ENCODE results near the gene OMP.

- TF ChIP-seq TEAD4 (IDR thresholded peaks at IDR 0.05) (no peak), CEBPB (IDR thresholded peaks at IDR 0.05) (no peak), TAF1 (IDR thresholded peaks at IDR 0.05; ENCODE audit: low read depth) (no peak), EP300 (IDR thresholded peaks at IDR 0.05; ENCODE audit: borderline replicate concordance) (no peak), RAD21 (IDR thresholded peaks at IDR 0.05; ENCODE audit: low read depth) (no peak), EGR1 (IDR thresholded peaks at IDR 0.05) (no peak), YY1 (IDR thresholded peaks at IDR 0.05; ENCODE audit: low read depth) (no peak), CREB1 (IDR thresholded peaks at IDR 0.05; ENCODE audit: low read depth) (no peak), USF1 (IDR thresholded peaks at IDR 0.05) (no peak), FOXM1 (IDR thresholded peaks at IDR 0.05; ENCODE audit: borderline replicate concordance, low read depth) (no peak)
- TF ChIP-seq, protein P1, sequence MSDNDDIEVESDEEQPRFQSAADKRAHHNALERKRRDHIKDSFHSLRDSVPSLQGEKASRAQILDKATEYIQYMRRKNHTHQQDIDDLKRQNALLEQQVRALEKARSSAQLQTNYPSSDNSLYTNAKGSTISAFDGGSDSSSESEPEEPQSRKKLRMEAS (IDR thresholded peaks at IDR 0.05) = no peak
- TF ChIP-seq, protein P2, sequence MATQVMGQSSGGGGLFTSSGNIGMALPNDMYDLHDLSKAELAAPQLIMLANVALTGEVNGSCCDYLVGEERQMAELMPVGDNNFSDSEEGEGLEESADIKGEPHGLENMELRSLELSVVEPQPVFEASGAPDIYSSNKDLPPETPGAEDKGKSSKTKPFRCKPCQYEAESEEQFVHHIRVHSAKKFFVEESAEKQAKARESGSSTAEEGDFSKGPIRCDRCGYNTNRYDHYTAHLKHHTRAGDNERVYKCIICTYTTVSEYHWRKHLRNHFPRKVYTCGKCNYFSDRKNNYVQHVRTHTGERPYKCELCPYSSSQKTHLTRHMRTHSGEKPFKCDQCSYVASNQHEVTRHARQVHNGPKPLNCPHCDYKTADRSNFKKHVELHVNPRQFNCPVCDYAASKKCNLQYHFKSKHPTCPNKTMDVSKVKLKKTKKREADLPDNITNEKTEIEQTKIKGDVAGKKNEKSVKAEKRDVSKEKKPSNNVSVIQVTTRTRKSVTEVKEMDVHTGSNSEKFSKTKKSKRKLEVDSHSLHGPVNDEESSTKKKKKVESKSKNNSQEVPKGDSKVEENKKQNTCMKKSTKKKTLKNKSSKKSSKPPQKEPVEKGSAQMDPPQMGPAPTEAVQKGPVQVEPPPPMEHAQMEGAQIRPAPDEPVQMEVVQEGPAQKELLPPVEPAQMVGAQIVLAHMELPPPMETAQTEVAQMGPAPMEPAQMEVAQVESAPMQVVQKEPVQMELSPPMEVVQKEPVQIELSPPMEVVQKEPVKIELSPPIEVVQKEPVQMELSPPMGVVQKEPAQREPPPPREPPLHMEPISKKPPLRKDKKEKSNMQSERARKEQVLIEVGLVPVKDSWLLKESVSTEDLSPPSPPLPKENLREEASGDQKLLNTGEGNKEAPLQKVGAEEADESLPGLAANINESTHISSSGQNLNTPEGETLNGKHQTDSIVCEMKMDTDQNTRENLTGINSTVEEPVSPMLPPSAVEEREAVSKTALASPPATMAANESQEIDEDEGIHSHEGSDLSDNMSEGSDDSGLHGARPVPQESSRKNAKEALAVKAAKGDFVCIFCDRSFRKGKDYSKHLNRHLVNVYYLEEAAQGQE (IDR thresholded peaks at IDR 0.05; ENCODE audit: low read depth) = no peak
Observed at GRCh38 chr11:77122576-77123212, 20.1 kb downstream of the OMP start.

Data from Ishikawa (cell line).